ENCODE results near the gene TNFSF10. TPM values are rescaled to one million over a fixed set of nuclear protein-coding genes. Genes with fewer than 3 reads are reported as not detected.
"Not testable (repeated sequence)": the region's sequence is repeated elsewhere in the genome, so short reads cannot be mapped to it uniquely, and the experiment has no call there.

The TNFSF10 gene
- total RNA-seq, 4 donors from 2014 or later, result 26.9 to 163 (median 37.4) TPM

- Histone ChIP-seq H3K27me3 (no peaks in the 10 kb centered on the region), H3K4me3 (no peak overlapping the region), H3K27ac (peak overlapping the region in 1 of 2 donors; percentile 59), H3K4me1 (no peaks in the 10 kb centered on the region), H3K9me3 (no peaks in the 10 kb centered on the region), H3K36me3 (no peaks in the 10 kb centered on the region)
- TF ChIP-seq, protein P1, sequence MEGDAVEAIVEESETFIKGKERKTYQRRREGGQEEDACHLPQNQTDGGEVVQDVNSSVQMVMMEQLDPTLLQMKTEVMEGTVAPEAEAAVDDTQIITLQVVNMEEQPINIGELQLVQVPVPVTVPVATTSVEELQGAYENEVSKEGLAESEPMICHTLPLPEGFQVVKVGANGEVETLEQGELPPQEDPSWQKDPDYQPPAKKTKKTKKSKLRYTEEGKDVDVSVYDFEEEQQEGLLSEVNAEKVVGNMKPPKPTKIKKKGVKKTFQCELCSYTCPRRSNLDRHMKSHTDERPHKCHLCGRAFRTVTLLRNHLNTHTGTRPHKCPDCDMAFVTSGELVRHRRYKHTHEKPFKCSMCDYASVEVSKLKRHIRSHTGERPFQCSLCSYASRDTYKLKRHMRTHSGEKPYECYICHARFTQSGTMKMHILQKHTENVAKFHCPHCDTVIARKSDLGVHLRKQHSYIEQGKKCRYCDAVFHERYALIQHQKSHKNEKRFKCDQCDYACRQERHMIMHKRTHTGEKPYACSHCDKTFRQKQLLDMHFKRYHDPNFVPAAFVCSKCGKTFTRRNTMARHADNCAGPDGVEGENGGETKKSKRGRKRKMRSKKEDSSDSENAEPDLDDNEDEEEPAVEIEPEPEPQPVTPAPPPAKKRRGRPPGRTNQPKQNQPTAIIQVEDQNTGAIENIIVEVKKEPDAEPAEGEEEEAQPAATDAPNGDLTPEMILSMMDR (IDR thresholded peaks at IDR 0.05), result no peak
- TF ChIP-seq POLR2A (IDR thresholded peaks at IDR 0.05), result no peak
- no peak for DNase-seq
- intact Hi-C loops (cut with DNase I; ENCODE audit: low total_unique reads), result no loop called here
These were observed 9.7 kb downstream of the TNFSF10 start for GRCh38 chr3:172513488-172513887.

DNA sequence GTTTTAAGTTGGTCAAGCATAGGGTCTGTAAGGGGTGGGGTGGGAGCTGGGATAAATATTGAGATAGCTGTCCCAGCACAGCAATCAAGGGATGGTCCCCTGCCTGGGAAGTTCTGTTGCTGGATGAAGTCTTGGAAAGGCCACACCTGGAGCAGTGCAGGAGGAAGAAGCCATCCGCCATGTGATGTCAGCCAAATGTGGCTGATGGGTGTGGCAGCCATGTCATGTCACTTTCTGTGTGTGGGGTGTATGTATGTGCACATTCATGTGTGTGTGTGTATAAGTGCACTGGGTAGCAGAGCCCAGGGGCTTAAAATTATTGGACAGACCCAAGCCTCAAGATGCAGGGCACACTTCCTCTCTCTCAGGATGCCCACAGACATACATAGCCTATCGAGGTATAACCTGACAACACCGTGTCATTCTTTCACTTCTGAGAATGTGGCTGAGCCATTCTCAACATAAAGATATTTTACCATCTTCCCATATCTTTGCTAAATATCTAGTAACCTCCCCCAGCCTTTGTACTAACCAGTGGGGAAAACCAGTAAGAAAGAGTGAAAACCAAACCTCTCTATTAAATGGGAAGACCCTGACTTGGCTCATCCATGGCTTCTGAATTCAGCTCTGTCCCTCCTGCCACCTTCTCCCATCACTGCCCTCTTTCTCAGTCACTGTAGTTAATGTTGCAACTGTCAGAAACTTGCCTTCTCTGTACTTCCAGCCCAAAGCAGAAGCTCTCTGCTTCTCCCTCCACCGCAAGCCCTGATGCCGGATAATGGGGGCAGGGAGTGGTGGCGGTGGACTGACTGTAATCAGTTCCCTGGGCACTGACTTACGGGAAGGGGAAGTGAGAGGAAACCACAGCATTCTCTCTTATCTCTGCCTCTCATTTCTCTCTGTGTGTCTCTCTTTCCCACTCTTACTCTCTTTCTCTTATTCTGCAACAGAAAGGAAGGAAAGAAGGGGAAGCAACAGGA, 11.2 kb downstream of the TNFSF10 start:
- DNase-seq, result no peak

DNA sequence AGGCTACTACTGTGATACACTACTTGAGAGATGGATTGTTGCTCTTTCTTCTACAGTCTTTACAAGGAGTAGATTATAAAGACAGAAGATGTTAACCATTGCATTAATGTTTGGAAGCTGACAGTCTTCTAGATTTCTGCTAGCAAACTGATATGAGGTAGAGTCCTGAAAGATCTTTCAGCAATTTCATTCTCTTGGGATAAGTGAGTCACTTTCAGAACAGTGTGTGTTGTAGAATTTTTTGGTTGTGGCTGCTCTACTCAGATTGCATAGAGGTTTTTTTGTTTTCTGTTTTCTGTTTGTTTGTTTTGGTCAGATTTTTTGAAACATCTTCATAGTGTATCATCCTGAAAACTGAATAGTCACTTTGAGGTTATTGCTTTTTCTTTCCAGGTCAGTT, 17.1 kb downstream of the TNFSF10 start:
- intact Hi-C loops (cut with DNase I; ENCODE audit: low total_unique reads), result no loop called here
- H3K36me3 ChIP-seq, result no peaks in the 10 kb centered on the region
- no peak overlapping the region for H3K4me3 ChIP-seq
- no peaks in the 10 kb centered on the region for H3K4me1 ChIP-seq
- H3K9me3 ChIP-seq, result no peaks in the 10 kb centered on the region
- no peak for DNase-seq
- H3K27me3 ChIP-seq, result no peaks in the 10 kb centered on the region
- no peak for TF ChIP-seq POLR2A (IDR thresholded peaks at IDR 0.05)
- TF ChIP-seq, protein P1 (IDR thresholded peaks at IDR 0.05), result no peak
- H3K27ac ChIP-seq, result no peak overlapping the region

More for the DNA sequence above, 11.2 kb downstream of the TNFSF10 start:
- Histone ChIP-seq H3K9me3 (no peaks in the 10 kb centered on the region), H3K4me3 (no peak overlapping the region), H3K36me3 (no peaks in the 10 kb centered on the region), H3K27ac (peak overlapping the region in 1 of 2 donors; percentile 59), H3K4me1 (no peaks in the 10 kb centered on the region), H3K27me3 (no peaks in the 10 kb centered on the region)
- TF ChIP-seq, protein P1 (IDR thresholded peaks at IDR 0.05), result no peak
- TF ChIP-seq POLR2A (IDR thresholded peaks at IDR 0.05), result no peak
- intact Hi-C loops (cut with DNase I; ENCODE audit: low total_unique reads), result no loop called here

DNA sequence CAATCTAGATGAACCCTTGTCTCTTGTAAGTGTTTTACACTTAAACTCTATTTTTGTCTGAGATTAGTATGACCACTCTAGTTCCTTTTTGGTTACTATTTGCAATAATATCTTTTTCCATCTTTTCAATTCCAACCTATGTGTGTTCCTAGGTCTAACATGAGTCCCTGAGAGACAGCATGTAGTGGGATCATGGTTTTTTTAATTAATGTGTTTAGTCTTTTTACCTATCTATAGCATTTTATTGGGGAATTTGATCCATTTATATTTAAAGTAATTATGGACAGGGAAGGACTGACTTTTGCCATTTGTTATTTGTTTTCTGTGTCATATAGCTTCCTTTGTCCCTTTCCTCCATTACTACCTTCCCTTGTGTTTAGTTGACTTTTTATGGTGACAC, 21.7 kb downstream of the TNFSF10 start:
- Histone ChIP-seq H3K4me3 (no peak overlapping the region), H3K36me3 (no peaks in the 10 kb centered on the region), H3K4me1 (no peaks in the 10 kb centered on the region), H3K27ac (no peak overlapping the region), H3K27me3 (no peaks in the 10 kb centered on the region), H3K9me3 (no peaks in the 10 kb centered on the region)
- no peak for DNase-seq
- intact Hi-C loops (cut with DNase I; ENCODE audit: low total_unique reads), result no loop called here
- no peak for TF ChIP-seq POLR2A (IDR thresholded peaks at IDR 0.05)
- TF ChIP-seq, protein P1 (IDR thresholded peaks at IDR 0.05), result no peak

DNA sequence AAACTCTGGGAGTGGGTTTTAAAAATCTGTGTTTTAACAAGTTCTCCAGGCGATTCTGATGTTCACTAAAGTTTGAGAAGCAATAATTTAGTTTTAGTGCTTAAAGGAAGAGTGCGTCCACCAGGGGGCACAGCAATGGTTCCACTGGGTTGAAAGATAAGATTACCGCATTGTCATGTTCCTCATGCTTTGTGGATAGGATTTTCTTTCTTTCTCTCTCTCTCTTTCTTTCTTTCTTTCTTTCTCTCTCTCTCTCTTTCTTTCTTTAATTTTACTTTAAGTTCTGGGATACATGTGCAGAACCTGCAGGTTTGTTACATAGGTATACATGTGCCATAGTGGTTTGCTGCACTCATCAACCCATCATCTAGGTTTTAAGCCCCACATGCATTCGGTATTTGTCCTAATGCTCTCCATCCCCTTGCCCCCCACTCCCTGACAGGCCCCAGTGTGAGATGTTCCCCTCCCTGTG, 33.0 kb downstream of the TNFSF10 start:
- TF ChIP-seq, protein P1 (IDR thresholded peaks at IDR 0.05), result peak; percentile 80 to 83 (median 81)
- DNase-seq, result peak; percentile 77 to 85
- H3K27ac ChIP-seq, result peak overlapping the region; percentile 27 to 62
- intact Hi-C loops (cut with DNase I; ENCODE audit: low total_unique reads); H3K4me3 ChIP-seq; H3K27me3 ChIP-seq; H3K4me1 ChIP-seq; H3K9me3 ChIP-seq; H3K36me3 ChIP-seq: not testable (repeated sequence)
